SK-N-MC (cell line): ENCODE data around the gene WWC1.

Source experiments
- EZH2 ChIP-seq: fragments of 200-600 bp; sonication (generic); IDR thresholded peaks from one replicate; pipeline ENCODE4 v1.6.1; 2017; ENCODE audit warnings: antibody characterized with exemption
- FOXP2 ChIP-seq: optimal IDR thresholded peaks from 2 replicates; pipeline ENCODE3; 2011; ENCODE audit warnings: mild to moderate bottlenecking, moderate library complexity; ENCODE audit not compliant: insufficient read depth; ENCODE audit errors: extremely low read length, control extremely low read depth
- POLR2AphosphoS5 ChIP-seq: IDR thresholded peaks from 2 replicates; pipeline ENCODE4 v1.6.1; 2012; ENCODE audit warnings: mild to moderate bottlenecking, low read depth, low read length, borderline replicate concordance

DNA sequence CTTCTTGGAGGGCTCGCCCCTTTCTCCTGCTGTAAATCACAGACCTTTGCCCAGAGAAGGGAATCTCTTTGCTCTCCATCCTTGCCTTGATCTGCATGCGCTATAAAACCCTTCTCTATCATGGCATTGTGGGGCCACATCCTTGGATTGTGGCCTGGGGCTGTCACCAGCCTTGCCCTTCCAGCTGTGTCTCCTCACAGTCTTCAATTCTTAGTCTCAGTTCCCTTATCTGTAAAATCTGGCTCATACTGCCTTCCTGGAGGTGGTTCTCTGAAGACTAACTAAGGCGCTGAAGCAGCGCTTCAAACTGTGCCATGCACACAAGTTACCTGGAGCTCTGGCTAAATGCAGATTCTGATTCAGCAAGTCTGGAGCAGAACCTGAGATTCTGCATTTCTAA is 141.5 kb downstream of the WWC1 start:
- TF ChIP-seq POLR2AphosphoS5 (no peak), EZH2 (no peak), FOXP2 (no peak)
